K562 (cell line): ENCODE results near the gene STAG2. TPM values are rescaled to one million over a fixed set of nuclear protein-coding genes. Genes with fewer than 3 reads are reported as not detected.

ENCODE experiments used
- ATAC-seq: fragments of 200-7000 bp; cut with Tn5 transposase; 3 replicates; pipeline ENCODE4 v1.9.1; 2020; ENCODE audit warnings: moderate library complexity
- BruUV-seq: library from RNA; stranded (reverse); fragments of 400-500 nt; replicated peaks from 2 replicates; lab custom pipeline; 2021; lab: Mats Ljungman, UMichigan
- CTCF ChIA-PET: fragments of 300-600 bp; formaldehyde crosslinking; extraction: SDS; loops from one replicate; lab custom pipeline; 2021; ENCODE audit warnings: low intra/inter-chr PET ratio; lab: Yijun Ruan, JAX
- POLR2A ChIA-PET: fragments of 300-600, 350-650 bp; sonication (Branson Sonifier 250); formaldehyde crosslinking; extraction: SDS; loops from one replicate; lab custom pipeline; 2021; ENCODE audit warnings: antibody characterized with exemption, inconsistent platforms; lab: Yijun Ruan, JAX
- DNase-seq, 4 experiments: peaks; one replicate each; pipeline versions ENCODE4 v3.0.0 to v3.0.0-alpha.2; 2011 to 2018; ENCODE audit warnings: low spot score in 3 of 4, mixed read lengths in 3 of 4; ENCODE audit errors: extremely low read depth in 1 of 4
- FAIRE-seq: peaks from 2 replicates; lab custom pipeline; 2011; peaks lifted over from hg19 to GRCh38; lab: Jason Lieb, UNC
- H2AFZ ChIP-seq: 2 replicates; pipeline ENCODE4 v1.6.0; 2011; ENCODE audit warnings: low read depth, low read length, control low read depth, inconsistent platforms
- H3K27ac ChIP-seq: fragments of 200-600 bp; 3 replicates; pipeline ENCODE4 v1.8.0; 2011; ENCODE audit warnings: low read depth, mild to moderate bottlenecking, control low read depth, inconsistent platforms, low read length, moderate library complexity, mixed read lengths; ENCODE audit errors: extremely low read depth
- H3K27me3 ChIP-seq, 2 experiments: fragments of 300-600 bp in 1 of 2; 2 replicates in 1 of 2; 3 replicates in 1 of 2; pipeline versions ENCODE4 v1.6.0 to v1.8.0; 2011; ENCODE audit warnings: inconsistent platforms in 2 of 2, low read length in 2 of 2, mild to moderate bottlenecking in 1 of 2, mixed read lengths in 1 of 2, moderate library complexity in 1 of 2; ENCODE audit not compliant: control insufficient read depth in 2 of 2, insufficient read depth in 2 of 2
- H3K36me3 ChIP-seq: fragments of 300-600 bp; 3 replicates; pipeline ENCODE4 v1.8.0; 2011; ENCODE audit warnings: mild to moderate bottlenecking, low read length, inconsistent platforms; ENCODE audit not compliant: control insufficient read depth, insufficient read depth
- H3K4me1 ChIP-seq, 2 experiments: fragments of 200-600 bp in 1 of 2; replicated peaks in 1 of 2; 2 replicates in 1 of 2; 3 replicates in 1 of 2; pipeline versions ENCODE4 v1.5.1 to v1.8.0; 2011; ENCODE audit warnings: inconsistent platforms in 2 of 2, low read length in 2 of 2, mild to moderate bottlenecking in 1 of 2, mixed read lengths in 1 of 2, moderate library complexity in 1 of 2; ENCODE audit not compliant: control insufficient read depth in 2 of 2, insufficient read depth in 2 of 2
- H3K4me2 ChIP-seq: 2 replicates; pipeline ENCODE4 v1.6.1; 2011; ENCODE audit warnings: low read length, control low read depth, inconsistent platforms, mixed read lengths; ENCODE audit not compliant: insufficient read depth
- H3K4me3 ChIP-seq: fragments of 200-600 bp; sonication (generic), shearing (Covaris generic); 2 replicates; pipeline ENCODE4 v1.5.1; 2016; ENCODE audit warnings: control low read depth, inconsistent platforms
- H3K79me2 ChIP-seq: fragments of 200-600 bp; 3 replicates; pipeline ENCODE4 v1.8.0; 2011; ENCODE audit warnings: low read length, inconsistent platforms; ENCODE audit not compliant: control insufficient read depth, insufficient read depth
- H3K9ac ChIP-seq, 2 experiments: 2 replicates each; pipeline versions ENCODE4 v1.6.0 to v1.6.1; 2011; ENCODE audit warnings: low read depth in 2 of 2, low read length in 2 of 2, control low read depth in 1 of 2, inconsistent platforms in 1 of 2, mild to moderate bottlenecking in 1 of 2, mixed read lengths in 1 of 2; ENCODE audit not compliant: insufficient read depth in 1 of 2
- H3K9me1 ChIP-seq: one replicate; pipeline ENCODE4 v1.6.0; 2011; ENCODE audit warnings: inconsistent platforms, mild to moderate bottlenecking, low read length, moderate library complexity; ENCODE audit not compliant: control insufficient read depth, insufficient read depth
- H3K9me3 ChIP-seq: replicated peaks from 2 replicates; pipeline ENCODE4 v1.5.1; 2011; ENCODE audit warnings: low read depth, low read length, inconsistent platforms; ENCODE audit not compliant: control insufficient read depth, insufficient read depth
- H4K20me1 ChIP-seq: replicated peaks from 2 replicates; pipeline ENCODE4 v1.6.1; 2011; ENCODE audit warnings: low read length, inconsistent platforms, mixed read lengths; ENCODE audit not compliant: control insufficient read depth, insufficient read depth
- ERF ChIP-seq: fragments of 450-650 bp; formaldehyde crosslinking; IDR thresholded peaks from 2 replicates; pipeline ENCODE4 v1.4.0; 2020; ENCODE audit warnings: mild to moderate bottlenecking, mixed read lengths
- KLF16 ChIP-seq: IDR thresholded peaks from 2 replicates; pipeline ENCODE4 v1.6.1; 2016; ENCODE audit warnings: antibody characterized with exemption
- STAT6 ChIP-seq: sonication (generic); formaldehyde crosslinking; IDR thresholded peaks from 2 replicates; pipeline ENCODE4 v1.8.1; 2023; ENCODE audit warnings: mild to moderate bottlenecking, missing genetic modification reagents
- TCF7L2 ChIP-seq: fragments of 150-350 bp; IDR thresholded peaks from 2 replicates; pipeline ENCODE4 v1.6.1; 2016; ENCODE audit warnings: low read depth, mild to moderate bottlenecking, low read length, moderate library complexity
- ZNF232 ChIP-seq: sonication (generic); formaldehyde crosslinking; IDR thresholded peaks from 2 replicates; pipeline ENCODE4 v1.8.0; 2022; ENCODE audit warnings: mild to moderate bottlenecking, missing genetic modification reagents
- WGBS: fragments of 100-300 bp; shearing (Covaris generic); methylation state at CpG from one replicate; pipeline ENCODE4 v1.1.6; 2016; ENCODE audit warnings: low coverage, mixed read lengths; ENCODE audit not compliant: insufficient coverage; ENCODE audit errors: missing lambda C conversion rate; 5-methylcytosine and 5-hydroxymethylcytosine counted together
- in situ Hi-C: fragments of 300-500 bp; cut with MboI; formaldehyde crosslinking; loops from 4 replicates; pipeline ENCODE4 v1.15.0; 2018; ENCODE audit warnings: inconsistent platforms, mixed read lengths
- intact Hi-C: fragments of 100-400 bp; cut with micrococcal nuclease; formaldehyde crosslinking; loops from 2 replicates; pipeline ENCODE4 v1.14.2; 2022
- polyA plus RNA-seq, 8 experiments: library from polyadenylated mRNA; depleted of rRNA in 4 of 8; stranded (reverse) in 5 of 8; unstranded in 3 of 8; fragments of >200 nt; fragmentation: Nextera tagmentation in 2 of 8; fragmentation: Illumina TruSeq in 1 of 8; extraction: Ambion mirVana in 2 of 8; extraction: Trizol in 1 of 8; gene quantifications; 2 replicates each; pipeline versions ENCODE4 v1.2.1 to v1.2.3, GENCODE V29; 2011 to 2014; ENCODE audit warnings: inconsistent platforms in 1 of 8, missing spikeins in 1 of 8
- total RNA-seq, 7 experiments: library from RNA; depleted of rRNA in 6 of 7; stranded (reverse); fragments of >200 nt in 6 of 7; fragmentation: Illumina TruSeq in 2 of 7; extraction: Trizol in 2 of 7; gene quantifications; 2 replicates each; pipeline versions ENCODE4 v1.2.1 to v1.2.3, GENCODE V29; 2011 to 2021; ENCODE audit warnings: low replicate concordance in 1 of 7

Gene STAG2
- total and polyA plus RNA-seq, 9 of the 15 experiments (the other 6 are each of a cell fraction or from before 2014, with no cell fraction given): 40.3 to 133 (median 90.1) TPM

- ChIA-PET POLR2A (interaction anchor here (0.6 to 1.3 kb wide), 2 partner anchors 45 to 71 kb away, joined by 3 to 5 read pairs; no protein-coding TSS in a partner anchor), CTCF (no interaction called here)
- no peaks in the 10 kb centered on the region for H3K9me1 ChIP-seq
- H3K27me3 ChIP-seq: no peaks in the 10 kb centered on the region
- FAIRE-seq (no peak), ATAC-seq (no peak), DNase-seq (no peak)
- no peaks in the 10 kb centered on the region for H3K4me1 ChIP-seq
- no peak for TF ChIP-seq TCF7L2
- no peak for TF ChIP-seq STAT6
- no peak for TF ChIP-seq KLF16
- no peak for TF ChIP-seq ERF (CRISPR knock-in tag)
- no peak for TF ChIP-seq ZNF232
- H3K27ac ChIP-seq: no peak overlapping the region
- no peak overlapping the region for H3K9ac ChIP-seq
- no peaks in the 10 kb centered on the region for H4K20me1 ChIP-seq
- peaks cover 16% of the 10 kb centered on the region for H3K79me2 ChIP-seq
- no peak overlapping the region for H3K4me3 ChIP-seq
- H2AFZ ChIP-seq: no peak overlapping the region
- intact Hi-C loops: no loop called here
- no peaks in the 10 kb centered on the region for H3K9me3 ChIP-seq
- peaks cover 58% of the 10 kb centered on the region; the same call in 2 of the 3 replicates for H3K36me3 ChIP-seq
- BruUV-seq: no TSS peak
- in situ Hi-C loops: no loop called here
- H3K4me2 ChIP-seq: no peak overlapping the region
- 100% methylated on average over 1 of the region's 1 CpG for WGBS
Observed at GRCh38 chrX:124030520-124030919, 69.0 kb downstream of the STAG2 start.
